H1 (cell line): Measurements from ENCODE around the gene ANXA4.

ENCODE experiments used
- CHD2 ChIP-seq: IDR thresholded peaks from 2 replicates; pipeline ENCODE4 v1.6.1; 2012; ENCODE audit warnings: low read length, improper control_type of control experiment
- EP300 ChIP-seq, 2 experiments: IDR thresholded peaks; 1 replicate in 1 of 2; 2 replicates in 1 of 2; pipeline ENCODE4 v1.6.1; 2011 to 2012; ENCODE audit warnings: low read depth in 2 of 2, low read length in 2 of 2, mild to moderate bottlenecking in 2 of 2, borderline replicate concordance in 1 of 2, inconsistent platforms in 1 of 2, moderate library complexity in 1 of 2
- KDM5A ChIP-seq: fragments of 200-600 bp; IDR thresholded peaks from 2 replicates; pipeline ENCODE4 v1.7.1; 2012; ENCODE audit warnings: mild to moderate bottlenecking, low read length, inconsistent platforms, mixed read lengths
- POLR2AphosphoS5 ChIP-seq: IDR thresholded peaks from 2 replicates; pipeline ENCODE4 v1.6.1; 2011; ENCODE audit warnings: low read depth, low read length
- RBBP5 ChIP-seq: IDR thresholded peaks from 2 replicates; pipeline ENCODE4 v1.7.1; 2012; ENCODE audit warnings: low read depth, mild to moderate bottlenecking, inconsistent platforms, low read length, moderate library complexity, borderline replicate concordance
- TF ChIP-seq, protein P1 (sequence below), 3 experiments: IDR thresholded peaks; 1 replicate in 2 of 3; 2 replicates in 1 of 3; pipeline versions ENCODE4 v1.5.1 to v1.6.1; 2011; ENCODE audit warnings: low read length in 3 of 3, mild to moderate bottlenecking in 3 of 3, inconsistent platforms in 2 of 3, low read depth in 1 of 3, moderate library complexity in 1 of 3; ENCODE audit not compliant: insufficient read depth in 1 of 3; ENCODE audit errors: control extremely low read depth in 1 of 3
- TF ChIP-seq, protein P2 (sequence below): IDR thresholded peaks from 2 replicates; pipeline ENCODE4 v1.6.1; 2011; ENCODE audit warnings: low read length, improper control_type of control experiment

DNA sequence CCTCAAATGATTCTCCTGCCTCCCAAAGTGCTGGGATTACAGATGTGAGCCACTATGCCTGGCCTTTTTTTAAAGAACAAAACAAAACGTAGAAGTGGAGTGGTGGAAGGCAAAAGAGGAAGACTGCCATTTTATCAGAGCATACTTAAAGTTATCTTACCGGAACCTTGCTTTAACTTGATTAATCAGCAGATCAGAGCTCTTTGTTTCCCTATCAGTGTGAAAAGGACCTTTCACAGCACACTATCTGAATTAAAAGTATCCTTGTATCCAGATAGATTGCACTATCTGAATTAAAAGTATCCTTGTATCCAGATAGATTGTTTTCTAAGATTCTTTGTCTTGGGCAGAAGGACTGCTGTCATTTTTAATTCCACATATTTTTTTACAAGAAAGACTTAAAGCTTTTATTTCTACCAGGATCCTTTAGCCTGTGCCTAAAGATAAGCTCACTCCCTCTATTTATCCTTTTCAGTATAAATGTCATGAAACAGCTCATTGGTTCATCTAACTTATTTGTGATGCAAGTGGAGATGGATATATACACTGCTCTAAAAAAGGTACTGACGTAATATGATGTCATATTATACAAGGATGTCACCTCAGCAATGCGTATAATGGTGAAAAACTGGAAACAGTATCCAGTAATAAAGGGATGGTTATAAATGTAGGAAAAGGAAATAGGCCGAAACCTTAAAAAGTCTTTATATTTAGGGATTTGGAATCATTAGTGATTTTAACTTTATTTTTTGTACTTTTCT, 105.3 kb downstream of the ANXA4 start:
- TF ChIP-seq, protein P1, sequence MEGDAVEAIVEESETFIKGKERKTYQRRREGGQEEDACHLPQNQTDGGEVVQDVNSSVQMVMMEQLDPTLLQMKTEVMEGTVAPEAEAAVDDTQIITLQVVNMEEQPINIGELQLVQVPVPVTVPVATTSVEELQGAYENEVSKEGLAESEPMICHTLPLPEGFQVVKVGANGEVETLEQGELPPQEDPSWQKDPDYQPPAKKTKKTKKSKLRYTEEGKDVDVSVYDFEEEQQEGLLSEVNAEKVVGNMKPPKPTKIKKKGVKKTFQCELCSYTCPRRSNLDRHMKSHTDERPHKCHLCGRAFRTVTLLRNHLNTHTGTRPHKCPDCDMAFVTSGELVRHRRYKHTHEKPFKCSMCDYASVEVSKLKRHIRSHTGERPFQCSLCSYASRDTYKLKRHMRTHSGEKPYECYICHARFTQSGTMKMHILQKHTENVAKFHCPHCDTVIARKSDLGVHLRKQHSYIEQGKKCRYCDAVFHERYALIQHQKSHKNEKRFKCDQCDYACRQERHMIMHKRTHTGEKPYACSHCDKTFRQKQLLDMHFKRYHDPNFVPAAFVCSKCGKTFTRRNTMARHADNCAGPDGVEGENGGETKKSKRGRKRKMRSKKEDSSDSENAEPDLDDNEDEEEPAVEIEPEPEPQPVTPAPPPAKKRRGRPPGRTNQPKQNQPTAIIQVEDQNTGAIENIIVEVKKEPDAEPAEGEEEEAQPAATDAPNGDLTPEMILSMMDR (IDR thresholded peaks at IDR 0.05; ENCODE audit: control extremely low read depth in 1 of 3, insufficient read depth in 1 of 3, low read depth in 1 of 3, low read length in 3 of 3), result no peak
- TF ChIP-seq CHD2, result no peak
- TF ChIP-seq EP300 (IDR thresholded peaks at IDR 0.05; ENCODE audit: borderline replicate concordance in 1 of 2, low read depth in 2 of 2, low read length in 2 of 2), result no peak
- TF ChIP-seq KDM5A, result no peak
- TF ChIP-seq, protein P2, sequence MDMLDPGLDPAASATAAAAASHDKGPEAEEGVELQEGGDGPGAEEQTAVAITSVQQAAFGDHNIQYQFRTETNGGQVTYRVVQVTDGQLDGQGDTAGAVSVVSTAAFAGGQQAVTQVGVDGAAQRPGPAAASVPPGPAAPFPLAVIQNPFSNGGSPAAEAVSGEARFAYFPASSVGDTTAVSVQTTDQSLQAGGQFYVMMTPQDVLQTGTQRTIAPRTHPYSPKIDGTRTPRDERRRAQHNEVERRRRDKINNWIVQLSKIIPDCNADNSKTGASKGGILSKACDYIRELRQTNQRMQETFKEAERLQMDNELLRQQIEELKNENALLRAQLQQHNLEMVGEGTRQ, result no peak
- no peak for TF ChIP-seq RBBP5
- TF ChIP-seq POLR2AphosphoS5, result no peak
